PC-3 (cell line): ENCODE data around the gene HLA-DRB5. TPM values are rescaled to one million over a fixed set of nuclear protein-coding genes. Genes with fewer than 3 reads are reported as not detected.
"Not testable (repeated sequence)": the region's sequence is repeated elsewhere in the genome, so short reads cannot be mapped to it uniquely, and the experiment has no call there.

Experiments
- ATAC-seq: fragments of 200-7000 bp; cut with Tn5 transposase; 2 replicates; pipeline ENCODE4 v1.9.1; 2020; ENCODE audit warnings: mild to moderate bottlenecking, moderate library complexity
- Bru-seq: library from RNA; stranded (reverse); fragments of 400-500 nt; gene quantifications from one replicate; lab custom pipeline; 2021; lab: Mats Ljungman, UMichigan
- BruChase-seq, 2 experiments: library from RNA; stranded (reverse); fragments of 400-500 nt; gene quantifications; one replicate each; lab custom pipeline; 2021; lab: Mats Ljungman, UMichigan
- BruUV-seq: library from RNA; stranded (reverse); fragments of 400-500 nt; replicated peaks from 2 replicates; lab custom pipeline; 2021; lab: Mats Ljungman, UMichigan
- CTCF ChIA-PET: fragments of 300-600 bp; sonication (Branson Sonifier 250); formaldehyde crosslinking; loops from one replicate; lab custom pipeline; 2022; ENCODE audit warnings: antibody characterized with exemption; lab: Charles Lee
- POLR2A ChIA-PET: fragments of 300-600 bp; sonication (Branson Sonifier 250); formaldehyde crosslinking; loops from one replicate; lab custom pipeline; 2022; ENCODE audit warnings: antibody characterized with exemption; ENCODE audit not compliant: unreplicated experiment; lab: Charles Lee
- DNase-seq: peaks from one replicate; pipeline ENCODE4 v3.0.0-alpha.2; 2015
- H2AFZ ChIP-seq: fragments of 300-600 bp; sonication (generic); 2 replicates; pipeline ENCODE4 v1.6.0; 2016; ENCODE audit warnings: antibody characterized with exemption, low read length
- H3F3A ChIP-seq: fragments of 300-600 bp; sonication (generic); one replicate; pipeline ENCODE4 v1.6.0; 2017; ENCODE audit warnings: antibody characterized with exemption, low read length, control low read depth, mild to moderate bottlenecking; ENCODE audit not compliant: unreplicated experiment
- H3K27ac ChIP-seq: fragments of 300-600 bp; sonication (generic); 2 replicates; pipeline ENCODE4 v1.5.1; 2016; ENCODE audit warnings: mild to moderate bottlenecking, low read length
- H3K27me3 ChIP-seq: fragments of 300-600 bp; sonication (generic); 2 replicates; pipeline ENCODE4 v1.6.1; 2016; ENCODE audit warnings: low read length, mixed read lengths
- H3K36me3 ChIP-seq: fragments of 300-600 bp; sonication (generic); 2 replicates; pipeline ENCODE4 v1.6.1; 2016; ENCODE audit warnings: low read depth, mixed run types, low read length, mixed read lengths
- H3K4me1 ChIP-seq: fragments of 300-600 bp; sonication (generic); 2 replicates; pipeline ENCODE4 v1.5.1; 2016; ENCODE audit warnings: low read length; ENCODE audit not compliant: insufficient read depth
- H3K4me2 ChIP-seq: fragments of 300-600 bp; sonication (generic); 2 replicates; pipeline ENCODE4 v1.6.0; 2016; ENCODE audit warnings: low read length
- H3K4me3 ChIP-seq: fragments of 300-600 bp; sonication (generic); 2 replicates; pipeline ENCODE4 v1.5.1; 2016; ENCODE audit warnings: mild to moderate bottlenecking, low read length, mixed read lengths
- H3K79me2 ChIP-seq: fragments of 300-600 bp; sonication (generic); 2 replicates; pipeline ENCODE4 v1.6.1; 2017; ENCODE audit warnings: low read length, mixed read lengths
- H3K9ac ChIP-seq: fragments of 300-600 bp; sonication (generic); 2 replicates; pipeline ENCODE4 v1.6.0; 2016; ENCODE audit warnings: mild to moderate bottlenecking, low read length
- H3K9me2 ChIP-seq: fragments of 300-600 bp; sonication (generic); replicated peaks from 2 replicates; pipeline ENCODE4 v1.6.1; 2016; ENCODE audit warnings: mixed run types, low read length, mixed read lengths
- H3K9me3 ChIP-seq: fragments of 300-600 bp; sonication (generic); 2 replicates; pipeline ENCODE4 v1.6.1; 2016; ENCODE audit warnings: low read length, mixed read lengths
- H4K20me1 ChIP-seq: fragments of 300-600 bp; sonication (generic); 2 replicates; pipeline ENCODE4 v1.6.1; 2016; ENCODE audit warnings: low read length, mixed read lengths
- CTCF ChIP-seq: fragments of 300-600 bp; sonication (generic); conservative IDR thresholded peaks from 2 replicates; pipeline ENCODE4 v1.5.1; 2017; ENCODE audit warnings: antibody characterized with exemption, low read depth, mild to moderate bottlenecking, low read length
- EZH2 ChIP-seq: fragments of 300-600 bp; sonication (generic); IDR thresholded peaks from one replicate; pipeline ENCODE4 v1.6.1; 2017; ENCODE audit warnings: antibody characterized with exemption, mild to moderate bottlenecking, low read length; ENCODE audit not compliant: unreplicated experiment
- EZH2phosphoT487 ChIP-seq: fragments of 300-600 bp; sonication (generic); IDR thresholded peaks from 2 replicates; pipeline ENCODE4 v1.6.1; 2018; ENCODE audit warnings: mild to moderate bottlenecking, antibody characterized with exemption, low read length, borderline replicate concordance
- intact Hi-C: fragments of 100-400 bp; cut with micrococcal nuclease; formaldehyde crosslinking; loops from 2 replicates; pipeline ENCODE4 v1.9.0; 2023
- long read RNA-seq: library from polyadenylated mRNA; unstranded; transcript quantifications from one replicate; pipeline ENCODE4 v2.0.0, GENCODE V29; 2021; ENCODE audit not compliant: unreplicated experiment
- total RNA-seq: library from RNA; depleted of rRNA; stranded (reverse); fragments of >200 nt; gene quantifications from 2 replicates; pipeline ENCODE4 v1.2.3, GENCODE V29; 2014; rRNA removed

The HLA-DRB5 gene
- total RNA-seq = not detected in 2 replicates
- not detected for Bru-seq, nascent RNA
- not detected for BruChase-seq, experiment 1, labeled RNA remaining after a 6-hour chase
- not detected for BruChase-seq, experiment 2, labeled RNA remaining after a 2-hour chase
- long read RNA-seq = 0 reads

- H4K20me1 ChIP-seq = no peaks in the 10 kb centered on the region
- no peaks in the 10 kb centered on the region for H3K9me2 ChIP-seq
- no peaks in the 10 kb centered on the region for H3K27me3 ChIP-seq
- no peaks in the 10 kb centered on the region for H3K4me1 ChIP-seq
- DNase-seq (no peak), ATAC-seq (no peak)
- H3K9me3 ChIP-seq = no peaks in the 10 kb centered on the region
- no TSS peak for BruUV-seq
- H3F3A ChIP-seq = no peaks in the 10 kb centered on the region
- H3K4me2 ChIP-seq = no peak within 1 kb of the TSS
- intact Hi-C loops = loop anchor here (5.0 kb wide), 1 partner anchor 42 kb away; no protein-coding TSS in a partner anchor
- no peaks in the 10 kb centered on the region for H3K36me3 ChIP-seq
- H3K79me2 ChIP-seq = no peaks in the 10 kb centered on the region
- no peak within 1 kb of the TSS for H3K27ac ChIP-seq
- H3K4me3 ChIP-seq = no peak within 1 kb of the TSS
- no peak for TF ChIP-seq EZH2
- no peak for TF ChIP-seq EZH2phosphoT487
- TF ChIP-seq CTCF = no peak
- CTCF ChIA-PET = interaction anchor here (0.6 kb wide), 1 partner anchor 59 kb away, joined by 3 read pairs; no protein-coding TSS in a partner anchor
- no peak within 1 kb of the TSS for H2AFZ ChIP-seq
- H3K9ac ChIP-seq = no peak within 1 kb of the TSS
- POLR2A ChIA-PET = no interaction called here
Measured at GRCh38 chr6:32529697-32530430, at the start of gene HLA-DRB5. Gene HLA-DRB5, minus strand, starts transcription at chr6:32530287. Its CDS starts 63 bp downstream, at chr6:32530224.

GRCh38 chr6:32578962-32579361 is 48.9 kb upstream of the HLA-DRB5 start:
- Histone ChIP-seq H3K9me2 (no peaks in the 10 kb centered on the region), H3K27me3 (peaks cover 13% of the 10 kb centered on the region), H3K4me1 (no peaks in the 10 kb centered on the region), H3K4me2 (no peak overlapping the region), H3K79me2 (no peaks in the 10 kb centered on the region), H4K20me1 (no peaks in the 10 kb centered on the region), H3F3A (no peaks in the 10 kb centered on the region), H3K9ac (no peak overlapping the region), H3K36me3 (no peaks in the 10 kb centered on the region), H3K9me3 (no peaks in the 10 kb centered on the region), H3K27ac (no peak overlapping the region), H3K4me3 (no peak overlapping the region), H2AFZ (no peak overlapping the region)
- ChIA-PET CTCF (no interaction called here), POLR2A (no interaction called here)
- TF ChIP-seq EZH2phosphoT487 (no peak), EZH2 (no peak), CTCF (no peak)
- intact Hi-C loops = no loop called here
- BruUV-seq = no TSS peak
- ATAC-seq (no peak), DNase-seq (no peak)

- BruUV-seq, H3K9ac ChIP-seq, H3F3A ChIP-seq, DNase-seq, ATAC-seq, H3K4me3 ChIP-seq, H3K27ac ChIP-seq, H3K79me2 ChIP-seq, H4K20me1 ChIP-seq, H3K9me2 ChIP-seq, H3K9me3 ChIP-seq, CTCF ChIA-PET, H3K36me3 ChIP-seq, intact Hi-C loops, H3K4me2 ChIP-seq, POLR2A ChIA-PET, H2AFZ ChIP-seq, H3K4me1 ChIP-seq: not testable (repeated sequence)
- H3K27me3 ChIP-seq = peaks cover 13% of the 10 kb centered on the region
Measured at GRCh38 chr6:32577493-32577892, 47.4 kb upstream of the HLA-DRB5 start.
